SK-N-SH (cell line): Measurements from ENCODE around the gene NME3. TPM values are rescaled to one million over a fixed set of nuclear protein-coding genes. Genes with fewer than 3 reads are reported as not detected.
A peak's percentile ranks its signal among the peaks of the same experiment; 100 is the strongest.

Experiments used
- CTCF ChIA-PET: fragments of 300-600, 350-600 bp; formaldehyde crosslinking; extraction: SDS; loops from one replicate; lab custom pipeline; 2021; lab: Yijun Ruan, JAX
- POLR2A ChIA-PET: fragments of 350-600 bp; sonication (Branson Sonifier 250); formaldehyde crosslinking; extraction: SDS; loops from one replicate; lab custom pipeline; 2020; ENCODE audit warnings: antibody characterized with exemption, inconsistent platforms; lab: Yijun Ruan, JAX
- DNase-seq: peaks from one replicate; pipeline ENCODE4 v3.0.0; 2012
- H2AFZ ChIP-seq: fragments of 200-600 bp; sonication (generic); 2 replicates; pipeline ENCODE4 v1.8.1; 2016; ENCODE audit warnings: antibody characterized with exemption, mild to moderate bottlenecking, low read depth
- H3F3A ChIP-seq: fragments of 200-600 bp; sonication (generic); replicated peaks from 2 replicates; pipeline ENCODE3; 2016; ENCODE audit warnings: antibody characterized with exemption, mild to moderate bottlenecking; ENCODE audit not compliant: insufficient read depth
- H3K27ac ChIP-seq, 2 experiments: fragments of 200-500 bp in 1 of 2; fragments of 200-600 bp in 1 of 2; sonication (Bioruptor generic) in 1 of 2; sonication (generic), shearing (Covaris generic) in 1 of 2; 2 replicates each; pipeline versions ENCODE4 v1.5.1 to v1.6.1; 2014 to 2016; ENCODE audit warnings: low read depth in 2 of 2, inconsistent platforms in 1 of 2, low read length in 1 of 2, mild to moderate bottlenecking in 1 of 2, mixed read lengths in 1 of 2
- H3K27me3 ChIP-seq: fragments of 200-600 bp; sonication (generic), shearing (Covaris generic); 2 replicates; pipeline ENCODE4 v1.6.1; 2016; ENCODE audit warnings: mixed run types; ENCODE audit not compliant: insufficient read depth
- H3K36me3 ChIP-seq, 2 experiments: fragments of 200-500 bp in 1 of 2; fragments of 200-600 bp in 1 of 2; sonication (Bioruptor generic) in 1 of 2; sonication (generic) in 1 of 2; replicated peaks in 1 of 2; 2 replicates each; pipeline versions ENCODE3 to v1.5.1; 2014 to 2016; ENCODE audit warnings: low read length in 1 of 2, mild to moderate bottlenecking in 1 of 2; ENCODE audit not compliant: insufficient read depth in 2 of 2, control insufficient read depth in 1 of 2
- H3K4me1 ChIP-seq, 2 experiments: fragments of 200-500 bp in 1 of 2; fragments of 200-600 bp in 1 of 2; sonication (Bioruptor generic) in 1 of 2; sonication (generic), shearing (Covaris generic) in 1 of 2; 2 replicates each; pipeline versions ENCODE4 v1.5.1 to v1.6.1; 2014 to 2016; ENCODE audit warnings: low read depth in 1 of 2, low read length in 1 of 2, mixed run types in 1 of 2; ENCODE audit not compliant: insufficient read depth in 2 of 2, control insufficient read depth in 1 of 2
- H3K4me2 ChIP-seq: fragments of 200-600 bp; sonication (generic), shearing (Covaris generic); 2 replicates; pipeline ENCODE4 v1.6.1; 2017; ENCODE audit warnings: mixed run types
- H3K4me3 ChIP-seq, 2 experiments: fragments of 200-500 bp in 1 of 2; fragments of 200-600 bp in 1 of 2; sonication (Bioruptor generic) in 1 of 2; sonication (generic), shearing (Covaris generic) in 1 of 2; 2 replicates each; pipeline versions ENCODE4 v1.5.1 to v1.8.1; 2014 to 2016; ENCODE audit warnings: low read depth in 2 of 2, inconsistent platforms in 1 of 2, low read length in 1 of 2, mild to moderate bottlenecking in 1 of 2, mixed read lengths in 1 of 2, moderate library complexity in 1 of 2
- H3K79me2 ChIP-seq: fragments of 200-600 bp; sonication (generic); 2 replicates; pipeline ENCODE4 v1.8.1; 2017; ENCODE audit warnings: mild to moderate bottlenecking; ENCODE audit not compliant: insufficient read depth
- H3K9ac ChIP-seq: fragments of 200-600 bp; sonication (generic); 2 replicates; pipeline ENCODE4 v1.6.1; 2017; ENCODE audit warnings: mixed run types
- H3K9me2 ChIP-seq: fragments of 200-600 bp; sonication (generic); 2 replicates; pipeline ENCODE4 v1.6.1; 2017; ENCODE audit warnings: mixed run types
- H3K9me3 ChIP-seq: fragments of 200-600 bp; sonication (generic); 2 replicates; pipeline ENCODE4 v1.6.1; 2017; ENCODE audit warnings: mixed run types, mild to moderate bottlenecking, moderate library complexity
- H4K20me1 ChIP-seq: fragments of 200-600 bp; sonication (generic); 2 replicates; pipeline ENCODE4 v1.6.1; 2017; ENCODE audit warnings: mild to moderate bottlenecking, mixed run types; ENCODE audit not compliant: insufficient read depth
- CHD2 ChIP-seq: fragments of 150-350 bp; IDR thresholded peaks from 2 replicates; pipeline ENCODE4 v1.6.1; 2018; ENCODE audit warnings: low read length; ENCODE audit not compliant: partially characterized antibody
- CTCF ChIP-seq: fragments of 200-600 bp; sonication (generic); IDR thresholded peaks from 2 replicates; pipeline ENCODE4 v1.6.1; 2017; ENCODE audit warnings: antibody characterized with exemption, mild to moderate bottlenecking, moderate library complexity
- EZH2phosphoT487 ChIP-seq: fragments of 200-600 bp; sonication (generic); IDR thresholded peaks from 2 replicates; pipeline ENCODE4 v1.6.1; 2017; ENCODE audit warnings: low read depth, mixed run types, mild to moderate bottlenecking, antibody characterized with exemption, moderate library complexity, borderline replicate concordance
- FOXJ3 ChIP-seq: sonication (generic); formaldehyde crosslinking; IDR thresholded peaks from 2 replicates; pipeline ENCODE4 v1.5.1; 2020; ENCODE audit warnings: mild to moderate bottlenecking, missing genetic modification reagents
- FOXM1 ChIP-seq: IDR thresholded peaks from 2 replicates; pipeline ENCODE4 v1.4.0; 2012; ENCODE audit warnings: low read depth, mild to moderate bottlenecking
- GATA2 ChIP-seq: sonication (generic); formaldehyde crosslinking; IDR thresholded peaks from 2 replicates; pipeline ENCODE4 v1.5.0; 2020; ENCODE audit warnings: mild to moderate bottlenecking, missing genetic modification reagents
- MAX ChIP-seq: IDR thresholded peaks from 2 replicates; pipeline ENCODE4 v1.4.0; 2012; ENCODE audit warnings: low read depth
- MXI1 ChIP-seq: IDR thresholded peaks from 2 replicates; pipeline ENCODE4 v1.6.1; 2012; ENCODE audit warnings: mild to moderate bottlenecking, low read depth, low read length, improper control_type of control experiment
- NFIC ChIP-seq: IDR thresholded peaks from 2 replicates; pipeline ENCODE4 v1.4.0; 2012; ENCODE audit warnings: borderline replicate concordance
- RFX5 ChIP-seq: IDR thresholded peaks from 2 replicates; pipeline ENCODE4 v1.6.1; 2012; ENCODE audit warnings: mild to moderate bottlenecking, improper control_type of control experiment, low read length
- RXRA ChIP-seq: IDR thresholded peaks from 2 replicates; pipeline ENCODE4 v1.4.0; 2012; ENCODE audit warnings: low read depth, mild to moderate bottlenecking, borderline replicate concordance
- SIN3A ChIP-seq: IDR thresholded peaks from 2 replicates; pipeline ENCODE4 v1.6.1; 2012; ENCODE audit warnings: low read depth, mild to moderate bottlenecking, low read length, moderate library complexity, borderline replicate concordance
- USF2 ChIP-seq: fragments of 150-350 bp; IDR thresholded peaks from 2 replicates; pipeline ENCODE4 v1.6.1; 2017; ENCODE audit warnings: antibody characterized with exemption, low read length, low read depth, borderline replicate concordance
- ZBTB33 ChIP-seq: IDR thresholded peaks from 2 replicates; pipeline ENCODE4 v1.4.0; 2012; ENCODE audit warnings: low read depth, borderline replicate concordance
- WGBS: methylation state at CpG from one replicate; pipeline ENCODE4 v1.1.6; 2017; ENCODE audit warnings: low lambda C conversion rate; 5-methylcytosine and 5-hydroxymethylcytosine counted together
- polyA plus RNA-seq, 3 experiments: library from polyadenylated mRNA; depleted of rRNA; stranded (reverse); fragments of >200 nt; gene quantifications; 2 replicates each; pipeline ENCODE4 v1.2.3, GENCODE V29; 2012

NME3 gene
- polyA plus RNA-seq, 1 of the 3 experiments (the other 2 are of a cell fraction), result 77.2 TPM

GRCh38 chr16:1773703-1774447 lies 2.5 kb upstream of the NME3 start:
- CTCF ChIA-PET, result interaction anchor here (0.5 to 4.4 kb wide), 7 partner anchors 10 to 374 kb away, joined by 3 to 40 read pairs (median 3); partner anchors contain the start of genes NUBP2 and SPSB3
- Histone ChIP-seq H3K27me3 (no peaks in the 10 kb centered on the region), H3K9me2 (no peaks in the 10 kb centered on the region), H3K79me2 (peaks cover 31% of the 10 kb centered on the region), H3K4me3 (peak overlapping the region; percentile 90 to 91), H3F3A (peaks cover 11% of the 10 kb centered on the region), H3K4me1 (peaks cover 0 to 32% of the 10 kb centered on the region in 2 experiments; a peak in 2 of 4 replicates), H4K20me1 (peaks cover 11% of the 10 kb centered on the region; the same call in 1 of the 2 replicates)
- TF ChIP-seq CTCF (0 out of 2 replicates have a peak, but pooled peaks have one; percentile 3), RFX5 (no peak)
- TF ChIP-seq, all 33 proteins: peak for 1
- POLR2A ChIA-PET, result interaction anchor here (1.0 kb wide), 1 partner anchor 9 kb away, joined by 3 read pairs; the partner anchor contains the start of genes NUBP2 and SPSB3
- DNase-seq, result no peak
- Histone ChIP-seq H3K36me3 (peaks cover 6 to 41% of the 10 kb centered on the region in 2 experiments), H3K9me3 (no peaks in the 10 kb centered on the region), H2AFZ (no peak overlapping the region), H3K9ac (peak overlapping the region; percentile 93), H3K27ac (peak overlapping the region; percentile 78 to 92; a peak in 3 of 4 replicates), H3K4me2 (peak overlapping the region; percentile 95)
- 22% methylated on average over 17 of the region's 45 CpGs for WGBS

GRCh38 chr16:1772908-1773702 lies 1.8 kb upstream of the NME3 start, which contains the start of gene MRPS34:
Gene MRPS34, minus strand, starts transcription at chr16:1773134. Its CDS starts 15 bp downstream, at chr16:1773119.
- Histone ChIP-seq H3K9me3 (no peaks in the 10 kb centered on the region), H3K4me1 (peaks cover 0 to 32% of the 10 kb centered on the region in 2 experiments; a peak in 2 of 4 replicates), H3K36me3 (peaks cover 6 to 41% of the 10 kb centered on the region in 2 experiments), H3F3A (peaks cover 11% of the 10 kb centered on the region), H2AFZ (no peak within 1 kb of the TSS), H3K9ac (peak within 1 kb of the TSS; percentile 93), H3K9me2 (no peaks in the 10 kb centered on the region), H3K79me2 (peaks cover 31% of the 10 kb centered on the region), H3K27me3 (no peaks in the 10 kb centered on the region), H3K4me2 (peak within 1 kb of the TSS; percentile 95), H3K27ac (peak within 1 kb of the TSS; percentile 78 to 92), H3K4me3 (peak within 1 kb of the TSS; percentile 90 to 91), H4K20me1 (peaks cover 11% of the 10 kb centered on the region; the same call in 1 of the 2 replicates)
- POLR2A ChIA-PET, result interaction anchor here (0.6 to 3.8 kb wide), 6 partner anchors 9 to 382 kb away, joined by 3 to 24 read pairs (median 4); partner anchors contain the start of genes JPT2, MAPK8IP3, NUBP2 and SPSB3
- DNase-seq, result peak; percentile 93
- WGBS, result 0% methylated on average over 20 of the region's 108 CpGs
- CTCF ChIA-PET, result interaction anchor here (0.6 to 4.4 kb wide), 11 partner anchors 10 to 410 kb away, joined by 3 to 40 read pairs (median 3); partner anchors contain the start of genes FAHD1, HAGH, MAPK8IP3 and NUBP2
- TF ChIP-seq SIN3A, result peak; percentile 83; the same call in 1 of the 2 replicates
- peak; percentile 55; the same call in 1 of the 2 replicates for TF ChIP-seq MXI1
- no peak for TF ChIP-seq RXRA
- no peak for TF ChIP-seq CHD2
- TF ChIP-seq GATA2, result no peak
- TF ChIP-seq FOXJ3, result no peak
- TF ChIP-seq USF2, result no peak
- TF ChIP-seq ZBTB33, result no peak
- TF ChIP-seq FOXM1, result no peak
- no peak for TF ChIP-seq NFIC
- TF ChIP-seq MAX, result peak; percentile 44
- peak; percentile 74 for TF ChIP-seq CTCF
- TF ChIP-seq EZH2phosphoT487, result no peak
